Germinal center (tissue), 1 donor: Measurements from ENCODE around the gene ITPR2.
"Not testable (repeated sequence)": the region's sequence is repeated elsewhere in the genome, so short reads cannot be mapped to it uniquely, and the experiment has no call there.

Experiments
- DNase-seq: peaks from one replicate; pipeline ENCODE4 v3.0.0; 2012; ENCODE audit warnings: mixed read lengths, low spot score

The ITPR2 gene

DNA sequence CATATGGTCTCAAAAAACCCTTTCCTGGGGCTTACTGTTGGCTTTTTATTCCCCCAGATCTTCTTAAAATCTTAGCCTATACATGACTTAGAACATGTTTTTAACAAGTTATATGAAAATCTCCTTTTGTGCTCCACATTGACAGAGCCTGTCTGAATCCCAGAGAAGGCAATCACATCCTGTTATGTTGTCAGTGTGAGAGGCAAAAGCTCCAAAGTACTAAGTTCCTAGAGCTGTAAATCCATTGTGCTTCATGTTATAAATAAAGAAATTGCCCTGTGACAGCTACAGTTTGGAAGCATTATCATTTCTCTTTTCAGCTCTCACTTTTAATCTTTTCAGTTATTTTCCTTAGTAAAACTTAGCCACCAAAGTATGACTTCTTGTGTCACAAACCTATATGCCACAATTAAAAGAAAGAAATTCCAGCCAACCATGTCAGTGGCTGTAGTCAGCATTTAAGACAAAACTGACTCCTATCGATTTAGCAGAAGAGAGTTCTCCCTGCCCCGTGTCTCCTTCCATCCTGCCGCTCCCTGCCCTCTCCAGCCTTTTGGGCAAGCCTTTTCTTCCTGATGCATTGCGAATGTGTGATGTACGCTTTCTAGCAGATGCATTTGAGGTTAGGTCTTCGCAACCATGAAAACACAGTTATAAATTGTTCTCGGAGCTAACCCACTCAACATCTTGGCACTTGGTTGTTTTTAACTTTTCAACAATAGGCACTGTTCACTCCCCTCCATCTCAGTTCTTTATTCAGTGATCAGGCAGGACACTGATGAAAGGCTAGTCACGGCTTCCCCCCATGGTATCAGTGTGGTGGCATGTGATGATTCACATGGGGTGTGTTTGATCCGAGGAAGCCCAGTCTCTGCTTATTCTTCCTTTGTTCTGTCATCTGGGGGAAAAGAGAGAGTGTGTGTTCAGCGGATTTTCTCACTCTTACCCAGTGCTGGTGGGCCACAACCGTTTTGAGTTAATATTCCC is 494.1 kb downstream of the ITPR2 start:
- DNase-seq = no peak

DNA sequence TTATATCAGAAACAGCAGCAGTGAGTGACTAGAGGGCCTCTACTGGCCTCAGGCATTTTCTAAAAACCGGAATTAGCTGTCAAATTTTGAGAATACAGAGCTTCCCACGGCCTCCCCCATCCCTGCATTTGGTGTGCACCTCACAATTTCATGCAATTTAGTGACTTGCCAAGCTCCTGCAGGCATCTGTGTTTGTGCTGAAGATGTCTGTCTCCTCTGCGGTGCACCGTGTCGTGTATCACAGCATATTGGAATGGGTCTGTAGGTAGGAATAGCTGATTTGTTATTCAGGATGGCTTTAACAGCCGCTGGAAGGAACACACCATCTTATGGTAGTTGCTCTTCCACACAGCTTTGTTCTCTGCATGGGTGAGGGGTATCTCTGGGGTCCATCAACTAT is 497.3 kb downstream of the ITPR2 start:
- no peak for DNase-seq

DNA sequence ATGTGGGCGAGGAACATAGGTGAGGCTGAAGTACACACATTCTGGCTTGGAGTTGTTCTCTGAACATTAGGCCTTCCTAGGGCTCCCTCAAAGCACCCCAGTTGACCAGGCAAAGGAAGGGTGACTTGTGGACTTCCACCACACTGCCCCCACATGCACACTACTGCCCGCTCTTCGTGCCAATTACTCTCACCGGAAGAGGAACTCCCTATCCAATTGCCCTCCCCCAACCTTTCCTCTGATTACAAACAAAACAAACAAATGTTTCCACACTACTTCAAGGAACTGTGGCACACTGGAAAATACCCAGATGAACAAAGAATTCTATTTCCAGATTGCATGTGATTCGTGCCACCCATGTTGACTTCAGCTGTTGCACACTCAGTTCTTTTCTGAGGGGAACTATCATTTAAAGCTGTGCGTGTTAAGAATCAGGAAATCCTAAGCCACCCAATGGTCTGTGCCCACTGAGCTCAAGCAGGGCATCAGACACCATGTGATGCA is 498.3 kb downstream of the ITPR2 start:
- DNase-seq = no peak

DNA sequence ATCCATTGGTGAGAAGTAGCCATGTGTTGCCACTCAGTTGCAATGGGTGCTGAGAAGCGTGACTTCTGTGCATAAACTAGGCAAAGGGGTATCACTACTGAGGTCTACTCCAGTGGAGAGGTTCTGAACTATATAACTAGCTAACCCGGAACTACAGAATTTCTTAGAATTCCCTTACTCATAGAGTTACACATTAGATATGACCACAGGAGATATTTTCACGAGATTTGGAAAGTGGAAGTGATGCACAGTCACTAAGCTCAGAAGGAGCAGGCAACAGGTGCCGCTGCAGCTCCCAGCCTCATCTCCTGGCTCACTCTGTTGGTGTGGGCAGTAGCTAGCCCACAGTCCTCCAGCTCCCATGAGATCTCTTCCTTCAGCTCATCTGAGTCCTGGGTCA is 501.0 kb downstream of the ITPR2 start:
- DNase-seq = no peak

DNA sequence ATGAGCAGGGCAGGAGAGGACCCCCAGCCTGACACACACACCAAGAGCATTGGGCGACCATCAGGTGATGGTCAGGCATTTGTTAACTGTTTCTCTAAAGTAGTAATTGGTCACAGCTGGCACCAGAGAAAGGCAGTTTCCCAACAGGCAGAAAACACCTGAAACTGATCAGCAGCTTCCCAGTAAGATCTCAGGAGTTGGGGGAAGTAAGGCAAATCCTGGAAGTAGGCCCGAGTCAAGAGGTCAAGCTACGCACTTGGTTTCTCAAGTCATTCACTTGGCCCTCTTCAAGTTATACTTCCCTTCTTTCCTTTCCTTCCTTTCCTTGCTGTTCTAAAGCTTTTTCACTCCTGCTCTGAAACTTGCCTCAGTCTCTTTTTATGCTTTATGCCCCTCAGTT is 501.9 kb downstream of the ITPR2 start:
- DNase-seq = no peak

DNA sequence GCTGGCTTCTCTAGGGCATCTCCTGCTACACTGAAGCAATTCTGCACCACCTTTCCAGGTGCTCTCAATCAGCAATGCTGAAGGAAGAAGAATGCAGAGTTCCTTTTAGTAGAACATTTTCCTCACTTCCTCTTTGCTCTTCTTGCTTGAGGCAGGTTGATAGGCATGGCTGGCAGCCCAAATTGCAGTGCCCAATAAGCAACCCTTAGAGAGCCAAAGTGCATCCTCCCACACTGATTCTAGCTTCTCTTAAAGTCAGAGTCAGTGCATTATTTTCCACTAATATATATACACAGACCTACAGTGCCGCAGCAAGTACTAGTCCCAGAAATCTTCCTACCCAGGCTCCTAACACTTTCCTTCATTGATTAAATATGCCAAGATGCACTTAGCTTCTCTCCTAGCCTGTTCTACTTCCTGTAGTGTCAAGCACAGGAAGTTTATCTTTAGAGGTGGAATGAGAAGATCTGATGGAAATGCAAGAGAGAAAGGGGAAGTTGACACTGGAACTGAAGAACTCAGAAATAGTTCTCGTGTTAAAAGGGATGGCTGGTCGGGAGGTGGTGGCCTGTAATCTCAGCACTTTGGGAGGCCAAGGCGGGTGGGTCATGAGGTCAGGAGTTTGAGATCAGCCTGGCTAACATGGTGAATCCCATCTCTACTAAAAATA is 504.9 kb downstream of the ITPR2 start:
- DNase-seq = peak; percentile 59

DNA sequence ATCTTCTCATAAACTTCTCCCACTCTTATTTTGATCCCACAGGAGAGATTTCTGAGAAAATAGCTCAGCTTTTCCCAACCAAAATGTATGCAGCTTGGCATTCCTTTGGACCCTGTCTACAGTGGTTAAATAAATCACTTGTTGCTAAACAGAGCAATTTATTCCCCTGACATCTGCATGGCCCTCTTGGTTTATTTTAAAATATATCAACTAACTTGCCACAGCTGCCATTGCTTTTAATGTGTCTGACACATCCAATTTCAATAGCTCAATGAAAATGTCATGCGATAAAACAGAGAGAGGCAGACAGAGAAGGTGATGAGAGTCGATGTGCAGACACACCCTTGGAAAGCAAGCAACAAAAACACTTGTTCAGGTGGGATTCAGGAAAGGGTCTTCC is 509.3 kb downstream of the ITPR2 start:
- DNase-seq = no peak

DNA sequence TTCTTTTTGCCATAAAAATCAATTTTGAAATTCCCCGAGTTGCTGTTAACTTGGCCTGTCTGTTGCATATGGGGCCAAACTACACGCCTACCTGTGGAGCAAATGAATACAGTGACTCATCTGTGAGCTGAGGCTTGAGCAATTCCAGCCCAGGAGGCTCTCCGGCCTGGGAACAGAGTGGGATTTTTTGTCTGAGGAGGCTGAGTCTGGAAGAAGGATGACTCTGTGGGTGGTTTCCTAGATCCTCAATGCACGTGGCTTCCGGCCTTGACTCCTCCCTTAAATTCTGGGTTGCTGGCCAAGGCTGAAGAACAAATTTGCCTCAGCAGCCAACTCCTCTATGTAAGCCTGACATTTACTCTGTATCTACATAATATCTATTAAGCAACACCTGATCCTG is 513.5 kb downstream of the ITPR2 start:
- no peak for DNase-seq

DNA sequence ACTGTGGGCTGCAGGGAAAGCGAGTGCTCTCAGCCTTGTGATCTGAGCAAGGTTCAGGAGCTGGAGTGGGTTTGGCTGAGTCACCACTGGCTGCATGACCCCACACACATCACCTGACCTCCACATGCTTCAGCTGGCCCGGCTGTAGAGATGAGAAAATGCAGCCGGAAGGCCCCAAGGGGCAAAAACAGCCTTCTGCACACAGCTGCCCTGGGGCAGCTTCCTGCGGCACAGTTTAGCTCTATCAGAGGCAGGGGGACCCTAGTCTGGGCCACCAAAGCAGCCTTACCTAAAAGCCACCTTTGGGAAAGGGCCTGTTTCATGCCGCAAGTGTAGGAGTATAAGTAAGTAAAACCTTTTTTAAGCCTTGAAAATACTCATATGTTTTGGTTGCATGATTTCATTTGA is 514.3 kb downstream of the ITPR2 start:
- peak; percentile 68 for DNase-seq

DNA sequence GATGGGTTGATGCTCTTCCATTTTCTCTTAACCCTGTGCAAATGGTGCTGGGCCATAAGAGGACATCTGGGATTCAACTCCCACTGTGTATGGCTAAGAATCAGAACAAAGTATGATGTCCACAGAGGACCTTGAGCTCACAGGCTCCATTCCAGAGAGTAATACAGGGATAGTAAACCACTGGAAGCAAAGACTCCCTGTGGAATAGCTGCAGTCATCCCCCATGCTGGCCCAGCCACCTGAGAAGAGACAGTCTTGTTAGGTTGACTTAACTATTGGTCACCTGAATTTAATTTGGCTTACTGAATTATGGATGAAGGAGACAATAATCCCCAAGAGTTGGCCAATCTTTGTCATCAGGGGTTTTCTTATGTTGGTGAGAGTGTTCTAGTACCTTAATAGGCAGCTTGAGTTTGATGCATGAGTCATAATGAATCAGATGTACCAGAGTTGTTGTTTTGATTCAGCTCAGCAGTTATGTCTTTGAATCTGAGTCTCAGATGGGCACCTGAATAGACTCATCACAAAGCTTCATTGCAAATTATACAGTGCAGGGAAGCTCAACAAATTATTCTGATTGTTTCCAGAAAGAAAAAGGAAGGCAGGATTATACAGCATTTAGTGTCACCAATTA is 514.9 kb downstream of the ITPR2 start:
- peak; percentile 32 for DNase-seq

DNA sequence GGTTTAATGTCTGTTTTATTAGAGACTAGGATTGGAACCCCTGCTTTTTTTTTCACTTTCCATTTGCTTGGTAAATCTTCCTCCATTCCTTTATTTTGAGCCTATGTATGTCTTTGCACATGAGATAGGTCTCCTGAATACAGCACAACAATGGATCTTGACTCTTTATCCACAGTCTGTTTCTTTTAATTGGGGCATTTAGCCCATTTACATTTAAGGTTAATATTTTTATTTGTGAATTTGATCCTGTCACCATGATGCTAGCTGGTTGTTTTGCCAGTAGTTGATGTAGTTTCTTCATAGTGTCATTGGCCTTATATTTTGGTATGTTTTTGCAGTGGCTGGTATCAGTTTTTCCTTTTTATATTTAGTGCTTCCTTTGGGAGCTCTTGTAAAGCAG is 518.9 kb downstream of the ITPR2 start:
- DNase-seq = not testable (repeated sequence)

DNA sequence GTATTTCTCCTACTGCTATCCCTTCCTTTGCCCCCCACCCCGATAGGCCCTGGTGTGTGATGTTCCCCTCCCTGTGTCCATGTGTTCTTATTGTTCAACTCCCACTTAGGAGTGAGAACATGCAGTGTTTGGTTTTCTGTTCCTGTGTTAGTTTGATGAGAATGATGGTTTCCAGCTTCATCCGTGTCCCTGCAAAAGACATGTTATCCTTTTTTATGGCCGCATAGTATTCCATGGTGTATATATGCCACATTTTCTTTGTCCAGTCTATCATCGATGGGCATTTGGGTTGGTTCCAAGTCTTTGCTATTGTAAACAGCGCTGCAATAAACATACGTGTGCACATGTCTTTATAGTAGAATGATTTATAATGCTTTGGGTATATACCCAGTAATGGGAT is 522.5 kb downstream of the ITPR2 start:
- DNase-seq = not testable (repeated sequence)

DNA sequence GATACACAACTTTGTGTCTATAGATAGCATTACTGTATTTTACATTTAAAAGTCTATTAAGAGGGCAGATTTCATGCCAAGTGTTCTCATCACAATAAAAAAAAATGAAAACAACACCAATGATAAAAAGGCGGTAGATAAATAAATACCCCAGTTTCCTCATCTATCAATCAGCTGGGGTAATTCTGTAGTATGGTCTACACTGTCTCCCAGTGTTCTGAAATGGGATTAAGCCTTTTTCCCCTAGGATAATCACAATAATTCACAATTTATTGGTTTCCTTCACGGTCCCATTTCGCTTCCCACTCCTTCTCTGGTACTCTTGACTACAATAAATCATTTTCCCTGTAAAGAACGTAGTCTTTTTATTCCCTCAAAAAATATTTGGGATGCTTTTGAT is 523.4 kb downstream of the ITPR2 start:
- DNase-seq = no peak

DNA sequence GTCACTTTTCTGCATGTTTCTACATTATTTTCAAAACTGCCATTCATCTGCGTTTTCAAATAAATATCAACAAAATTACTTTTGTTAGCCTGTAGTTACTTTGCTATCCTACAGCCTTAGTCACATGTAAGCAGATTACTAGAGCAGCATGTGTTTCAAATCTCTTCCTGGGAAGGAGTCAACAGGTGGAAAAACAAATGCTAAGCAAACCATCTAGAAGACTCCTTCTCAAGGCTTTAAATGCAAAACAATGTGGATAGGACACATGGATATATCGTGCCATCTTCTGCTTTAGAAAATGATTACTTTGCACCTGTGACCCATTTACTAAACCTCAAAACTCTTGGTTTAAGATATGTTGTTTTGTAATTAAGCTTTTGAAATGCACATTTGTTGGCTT is 528.7 kb downstream of the ITPR2 start:
- DNase-seq = no peak

DNA sequence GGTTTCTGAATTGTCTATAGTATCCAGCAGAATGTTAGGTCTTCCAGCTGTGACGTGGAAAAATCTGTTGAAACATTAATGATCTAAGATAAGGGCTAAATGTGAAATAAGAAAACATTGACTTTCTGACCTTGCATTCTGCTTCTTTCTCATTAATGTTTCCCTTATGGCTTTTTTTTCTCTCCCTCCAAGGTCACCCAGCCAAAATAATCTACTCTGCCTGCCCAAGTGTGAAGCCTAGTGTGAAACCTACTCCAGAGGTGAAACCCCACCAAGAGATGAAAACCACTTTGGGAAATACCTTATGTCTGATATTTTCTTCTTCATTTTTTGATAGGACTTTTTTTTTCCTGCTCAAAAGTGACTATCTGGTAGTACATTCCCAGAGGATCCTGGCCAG is 529.6 kb downstream of the ITPR2 start:
- DNase-seq = no peak

DNA sequence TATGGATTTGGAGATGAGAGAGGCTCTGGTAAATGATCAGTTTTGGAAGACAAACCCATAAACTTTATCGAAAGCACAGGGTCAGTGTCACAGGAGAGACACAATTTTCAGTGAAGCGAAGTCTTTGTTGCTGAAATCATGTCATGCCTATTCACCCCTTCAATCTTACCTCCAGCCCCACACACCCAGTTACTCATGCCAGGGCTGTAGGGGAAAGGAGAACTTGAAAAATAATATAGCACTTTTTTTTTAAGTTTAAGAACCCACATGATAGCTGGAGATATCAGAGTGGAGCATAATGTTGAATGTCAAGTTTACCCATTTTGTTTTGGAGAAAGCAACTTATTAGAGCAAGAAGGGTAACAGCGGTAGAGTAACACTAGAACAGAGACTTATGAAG is 530.2 kb downstream of the ITPR2 start:
- DNase-seq = no peak

DNA sequence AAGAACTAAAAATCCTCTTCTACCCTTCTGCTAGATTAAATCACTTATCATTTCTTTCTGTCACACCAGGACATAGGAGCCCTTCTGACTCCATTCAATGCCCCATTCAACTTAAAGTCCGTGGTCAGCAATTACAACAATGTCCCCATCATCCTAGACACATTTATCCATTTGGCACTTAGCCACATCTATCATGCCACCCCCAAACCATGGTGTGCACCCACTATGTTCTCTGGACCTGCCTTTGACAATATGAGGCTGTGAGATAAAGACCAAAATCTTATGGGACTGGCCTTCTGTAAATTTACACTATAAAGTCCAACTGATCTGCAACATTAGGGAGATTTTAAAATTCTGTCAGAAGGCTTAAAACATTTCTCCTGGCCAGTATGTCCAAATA is 533.2 kb downstream of the ITPR2 start:
- no peak for DNase-seq

DNA sequence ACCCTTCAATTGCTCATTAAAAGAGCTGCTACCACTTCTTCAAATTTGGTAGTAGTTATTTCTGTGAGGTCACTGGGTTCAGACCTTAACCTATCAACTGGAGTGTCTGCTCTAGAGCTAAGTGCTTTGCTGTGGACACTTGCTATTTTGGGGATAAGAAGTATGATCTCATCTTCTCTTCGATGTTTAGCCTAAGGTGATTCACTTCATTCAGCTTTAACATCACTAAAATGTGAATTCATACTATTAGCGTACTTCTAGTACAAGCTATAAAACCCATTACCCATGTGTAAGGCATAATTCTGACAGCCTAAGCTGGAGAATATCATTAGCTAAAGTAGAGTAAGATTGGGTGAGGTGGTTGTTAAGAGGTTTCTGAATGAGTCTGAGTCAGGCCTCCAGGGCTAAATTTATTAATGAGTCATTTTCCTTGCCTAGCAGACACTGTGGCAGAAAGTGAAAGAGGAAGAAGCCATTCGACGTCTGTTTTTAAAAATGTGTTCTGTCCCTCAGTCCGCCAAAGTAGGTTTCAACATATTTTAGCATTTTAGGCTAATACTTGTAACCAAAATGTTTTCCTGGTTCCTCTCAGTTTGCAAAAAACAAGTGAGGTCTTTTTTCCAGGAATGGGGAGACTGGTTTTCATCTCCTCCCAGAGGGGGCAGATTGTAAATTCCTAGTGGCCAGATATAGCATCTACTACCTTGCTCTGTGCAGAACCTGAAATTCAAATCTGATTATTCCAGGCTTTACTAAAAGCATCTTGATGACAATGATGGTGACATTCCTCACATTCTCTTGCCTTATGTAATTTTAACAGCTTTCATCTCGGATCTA is 534.0 kb downstream of the ITPR2 start:
- peak; percentile 75 for DNase-seq

DNA sequence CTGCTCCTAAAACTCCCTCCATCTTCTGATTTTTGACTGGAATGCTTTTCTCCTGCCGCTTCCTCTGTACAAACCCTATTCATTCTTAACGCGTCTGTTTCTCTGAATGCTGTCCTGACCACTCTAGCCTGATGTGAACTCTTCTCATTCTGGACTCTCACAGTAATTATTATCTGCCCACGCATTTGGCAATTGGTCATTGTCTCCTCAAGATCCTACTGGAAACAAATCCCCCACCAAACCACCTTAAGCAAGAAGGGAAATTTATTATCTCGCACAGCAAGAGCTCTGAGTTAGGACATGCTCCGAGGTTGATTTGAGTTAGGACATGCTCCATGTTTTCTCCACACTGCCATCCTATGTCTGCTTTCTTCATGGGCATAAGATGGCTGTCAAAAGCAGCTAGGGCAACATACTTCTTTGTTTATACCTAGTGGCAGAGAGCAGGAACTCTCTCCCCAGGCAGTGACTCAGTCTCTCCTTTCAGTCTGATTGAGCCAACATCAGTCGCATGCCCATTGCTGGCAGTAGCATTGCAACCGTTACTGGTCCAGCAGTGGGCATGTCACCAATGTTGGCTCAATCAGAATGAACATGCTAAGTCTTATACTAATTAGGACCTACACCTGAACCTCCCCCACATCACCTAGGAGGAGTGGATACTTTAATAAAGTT is 535.5 kb downstream of the ITPR2 start:
- DNase-seq = no peak

DNA sequence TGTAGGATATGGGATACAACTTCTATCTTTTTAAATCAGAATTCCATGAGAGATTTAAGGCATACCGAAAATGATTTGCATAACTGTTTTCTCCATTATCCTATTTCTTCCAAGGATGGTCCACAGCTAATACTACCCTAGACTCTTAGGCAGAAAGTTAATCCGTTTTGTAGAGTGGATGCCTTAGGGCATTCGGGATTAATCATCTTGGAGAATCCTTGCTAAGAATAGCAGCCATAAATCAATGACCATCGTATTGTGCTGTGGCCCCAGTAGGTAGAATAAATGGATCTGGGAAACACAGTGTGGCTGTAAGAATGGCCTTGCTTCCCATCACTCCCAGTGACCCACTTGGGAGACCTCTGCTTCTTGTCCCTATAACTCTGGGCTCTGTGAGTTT is 538.0 kb downstream of the ITPR2 start:
- DNase-seq = no peak

DNA sequence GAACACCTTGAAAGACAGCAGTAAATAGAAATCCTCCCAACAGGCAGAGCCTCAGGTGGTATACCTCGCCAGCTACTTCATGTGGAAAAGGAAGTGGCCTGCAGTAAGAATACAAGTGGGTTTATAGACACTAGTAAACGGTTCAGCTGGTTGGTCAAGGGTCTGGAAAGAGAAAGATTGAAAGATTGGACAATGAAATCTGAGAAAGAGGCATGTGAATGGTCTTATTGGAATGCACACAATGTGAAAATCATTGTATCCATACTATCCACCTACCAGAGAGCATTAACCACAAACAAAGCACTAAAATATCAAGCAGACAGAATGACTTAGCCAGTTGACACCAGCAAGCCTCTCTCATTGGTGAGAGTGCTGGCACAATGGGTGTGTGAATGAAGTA is 539.4 kb downstream of the ITPR2 start:
- no peak for DNase-seq
